ENCODE results near the gene ALDH4A1.
"Not testable (repeated sequence)": the region's sequence is repeated elsewhere in the genome, so short reads cannot be mapped to it uniquely, and the experiment has no call there.

Gene ALDH4A1

GRCh38 chr1:18875107-18875795 lies 27.1 kb downstream of the ALDH4A1 start:
- DNase-seq: peak; percentile 65

- no peak for DNase-seq
These were observed 27.8 kb downstream of the ALDH4A1 start for GRCh38 chr1:18874600-18874999.

- DNase-seq: no peak
These were observed 28.3 kb downstream of the ALDH4A1 start for GRCh38 chr1:18874036-18874435.

GRCh38 chr1:18872071-18872611 lies 30.2 kb downstream of the ALDH4A1 start:
- DNase-seq: no peak

GRCh38 chr1:18871401-18872070 lies 30.8 kb downstream of the ALDH4A1 start:
- no peak for DNase-seq

GRCh38 chr1:18870957-18871356 lies 31.4 kb downstream of the ALDH4A1 start:
- DNase-seq: no peak

GRCh38 chr1:18870595-18870865 lies 31.8 kb downstream of the ALDH4A1 start:
- DNase-seq: not testable (repeated sequence)

GRCh38 chr1:18869847-18870594 lies 32.3 kb downstream of the ALDH4A1 start:
- no peak for DNase-seq

- no peak for DNase-seq
These were observed 33.4 kb downstream of the ALDH4A1 start for GRCh38 chr1:18868801-18869424.

GRCh38 chr1:18868354-18868753 lies 34.0 kb downstream of the ALDH4A1 start:
- DNase-seq: no peak

GRCh38 chr1:18866846-18867245 lies 35.5 kb downstream of the ALDH4A1 start:
- DNase-seq: no peak

- no peak for DNase-seq
These were observed 36.0 kb downstream of the ALDH4A1 start for GRCh38 chr1:18866314-18866713.

GRCh38 chr1:18865176-18865575 lies 37.2 kb downstream of the ALDH4A1 start:
- DNase-seq: no peak

- DNase-seq: no peak
These were observed 40.8 kb downstream of the ALDH4A1 start for GRCh38 chr1:18861590-18861989.

- DNase-seq: no peak
These were observed 41.3 kb downstream of the ALDH4A1 start for GRCh38 chr1:18861082-18861481.

- no peak for DNase-seq
These were observed 42.8 kb downstream of the ALDH4A1 start, which contains the start of gene TAS1R2 for GRCh38 chr1:18859560-18859959. TSS of gene TAS1R2 (minus strand) at chr1:18859660. CDS start at chr1:18859660, 0 bp downstream.

GRCh38 chr1:18858070-18858688 lies 44.2 kb downstream of the ALDH4A1 start:
- DNase-seq: no peak

GRCh38 chr1:18856435-18856834 lies 45.9 kb downstream of the ALDH4A1 start:
- DNase-seq: no peak

GRCh38 chr1:18855573-18855972 lies 46.8 kb downstream of the ALDH4A1 start:
- DNase-seq: no peak

- no peak for DNase-seq
These were observed 47.9 kb downstream of the ALDH4A1 start for GRCh38 chr1:18854331-18855025.

GRCh38 chr1:18852501-18852900 lies 49.9 kb downstream of the ALDH4A1 start:
- no peak for DNase-seq

- DNase-seq: no peak
These were observed 53.1 kb downstream of the ALDH4A1 start for GRCh38 chr1:18849261-18849711.

Data from activated CD4-positive, alpha-beta T cell treated with anti-CD3 and anti-CD28 coated beads, Interleukin-2, amount 50 U/mL, for 1 hour (primary cell).